Parathyroid adenoma (tissue), 2 donors: Measurements from ENCODE around the gene ANO4.

Source experiments
- H2AFZ ChIP-seq: fragments of 300-600 bp; sonication (generic); one replicate; pipeline ENCODE4 v1.7.0; 2017; ENCODE audit warnings: antibody characterized with exemption, mild to moderate bottlenecking
- H3K27ac ChIP-seq: fragments of 300-600 bp; sonication (generic); one replicate; pipeline ENCODE4 v1.7.0; 2017
- H3K27me3 ChIP-seq: fragments of 300-600 bp; sonication (generic); one replicate; pipeline ENCODE4 v1.7.0; 2017; ENCODE audit warnings: low read length; ENCODE audit not compliant: control insufficient read depth, insufficient read depth
- H3K36me3 ChIP-seq: fragments of 300-600 bp; sonication (generic); one replicate; pipeline ENCODE4 v1.7.0; 2017; ENCODE audit warnings: low read length; ENCODE audit not compliant: control insufficient read depth, insufficient read depth
- H3K4me1 ChIP-seq: fragments of 300-600 bp; sonication (generic); one replicate; pipeline ENCODE4 v1.7.0; 2017; ENCODE audit warnings: control low read depth
- H3K4me2 ChIP-seq: fragments of 300-600 bp; sonication (generic); one replicate; pipeline ENCODE4 v1.7.0; 2017; ENCODE audit warnings: low read length
- H3K4me3 ChIP-seq: fragments of 300-600 bp; sonication (generic); one replicate; pipeline ENCODE4 v1.7.0; 2017; ENCODE audit warnings: low read depth, low read length
- H3K79me2 ChIP-seq: fragments of 300-600 bp; sonication (generic); one replicate; pipeline ENCODE4 v1.7.0; 2017; ENCODE audit warnings: control low read depth
- H3K9ac ChIP-seq: fragments of 300-600 bp; sonication (generic); one replicate; pipeline ENCODE4 v1.7.0; 2017; ENCODE audit warnings: mild to moderate bottlenecking
- H3K9me3 ChIP-seq: fragments of 300-600 bp; sonication (generic); one replicate; pipeline ENCODE4 v1.7.0; 2017; ENCODE audit warnings: low read length; ENCODE audit not compliant: control insufficient read depth
- CTCF ChIP-seq: fragments of 300-600 bp; sonication (generic); IDR thresholded peaks from one replicate; pipeline ENCODE4 v1.7.0; 2017; ENCODE audit warnings: antibody characterized with exemption, mild to moderate bottlenecking
- donor health status: primary hyperparathyroidism.

The ANO4 gene

GRCh38 chr12:100868487-100868886, 73.9 kb downstream of the ANO4 start:
- Histone ChIP-seq H3K27me3 (no peaks in the 10 kb centered on the region), H3K79me2 (no peaks in the 10 kb centered on the region), H3K4me1 (no peaks in the 10 kb centered on the region), H3K9ac (no peak overlapping the region), H3K36me3 (no peaks in the 10 kb centered on the region), H3K9me3 (no peaks in the 10 kb centered on the region), H2AFZ (no peak overlapping the region), H3K4me2 (no peak overlapping the region), H3K27ac (no peak overlapping the region), H3K4me3 (no peak overlapping the region)
- no peak for TF ChIP-seq CTCF

- H3K27ac ChIP-seq, result no peak overlapping the region
- no peak overlapping the region for H3K9ac ChIP-seq
- H3K79me2 ChIP-seq, result no peaks in the 10 kb centered on the region
- H3K4me2 ChIP-seq, result no peak overlapping the region
- TF ChIP-seq CTCF, result no peak
- no peaks in the 10 kb centered on the region for H3K27me3 ChIP-seq
- no peaks in the 10 kb centered on the region for H3K36me3 ChIP-seq
- H3K4me1 ChIP-seq, result no peaks in the 10 kb centered on the region
- no peaks in the 10 kb centered on the region for H3K9me3 ChIP-seq
- H3K4me3 ChIP-seq, result no peak overlapping the region
- no peak overlapping the region for H2AFZ ChIP-seq
Observed at GRCh38 chr12:100871195-100871734, 76.7 kb downstream of the ANO4 start.

- no peaks in the 10 kb centered on the region for H3K79me2 ChIP-seq
- no peaks in the 10 kb centered on the region for H3K9me3 ChIP-seq
- no peak for TF ChIP-seq CTCF
- H2AFZ ChIP-seq, result no peak overlapping the region
- H3K4me3 ChIP-seq, result no peak overlapping the region
- no peak overlapping the region for H3K27ac ChIP-seq
- H3K27me3 ChIP-seq, result no peaks in the 10 kb centered on the region
- H3K36me3 ChIP-seq, result no peaks in the 10 kb centered on the region
- no peak overlapping the region for H3K4me2 ChIP-seq
- H3K9ac ChIP-seq, result no peak overlapping the region
- no peaks in the 10 kb centered on the region for H3K4me1 ChIP-seq
Observed at GRCh38 chr12:100875156-100875555, 80.6 kb downstream of the ANO4 start.

- Histone ChIP-seq H3K4me3 (no peak overlapping the region), H2AFZ (no peak overlapping the region)
Observed at GRCh38 chr12:100875771-100876170, 81.2 kb downstream of the ANO4 start.

More at GRCh38 chr12:100875771-100876170, 81.2 kb downstream of the ANO4 start:
- H3K27ac ChIP-seq, result no peak overlapping the region
- TF ChIP-seq CTCF, result no peak
- no peaks in the 10 kb centered on the region for H3K79me2 ChIP-seq
- H3K9ac ChIP-seq, result no peak overlapping the region
- H3K36me3 ChIP-seq, result no peaks in the 10 kb centered on the region
- no peaks in the 10 kb centered on the region for H3K9me3 ChIP-seq
- no peak overlapping the region for H3K4me2 ChIP-seq
- no peaks in the 10 kb centered on the region for H3K4me1 ChIP-seq
- no peaks in the 10 kb centered on the region for H3K27me3 ChIP-seq
